Measurements from ENCODE around the gene SASH1.

SASH1 gene

DNA sequence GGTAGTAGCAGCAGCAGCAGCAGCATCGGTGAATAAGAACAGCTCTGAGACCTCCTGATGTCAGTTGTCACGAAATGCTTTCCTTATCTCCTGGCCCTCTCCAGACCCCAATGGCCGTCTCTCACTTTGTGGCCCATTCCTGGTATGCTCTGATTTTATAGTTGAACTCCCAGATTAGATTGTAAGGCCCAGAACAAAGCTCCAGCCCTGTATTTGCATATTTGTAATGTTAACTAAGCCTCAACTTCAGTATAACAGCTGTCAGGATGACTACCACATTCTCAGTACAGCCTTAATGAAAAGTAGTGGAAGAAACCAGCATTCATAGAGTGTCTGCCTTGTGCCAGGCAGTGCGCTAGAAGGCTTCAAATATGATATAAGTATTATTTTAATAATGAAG is 180.9 kb downstream of the SASH1 start:
- no peak for DNase-seq
- in situ Hi-C loops (cut with MboI; ENCODE audit: low pct_unique_long_range_greater_than_20kb, low sequenced_read_pairs): no loop called here

DNA sequence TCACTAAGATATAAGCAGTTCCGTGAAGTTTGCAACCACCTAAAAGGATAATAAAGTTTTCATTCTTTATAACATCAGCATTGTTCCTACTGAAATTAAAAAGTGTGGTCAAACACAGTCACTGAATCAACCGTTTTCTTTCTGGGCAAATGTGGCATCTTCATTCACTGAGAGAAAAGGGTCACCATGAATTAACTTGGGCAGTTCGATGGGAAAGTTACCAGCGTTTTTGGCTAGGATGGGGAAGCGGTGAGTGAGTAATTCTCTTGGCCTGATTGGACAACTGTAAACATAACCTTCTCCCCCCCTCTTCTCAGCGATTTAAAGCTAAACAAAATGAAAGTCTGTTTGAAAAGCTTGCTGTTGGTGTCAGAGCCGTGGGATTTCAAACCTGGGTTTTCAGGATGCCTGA is 181.8 kb downstream of the SASH1 start:
- DNase-seq: no peak
- in situ Hi-C loops (cut with MboI; ENCODE audit: low pct_unique_long_range_greater_than_20kb, low sequenced_read_pairs): no loop called here

DNA sequence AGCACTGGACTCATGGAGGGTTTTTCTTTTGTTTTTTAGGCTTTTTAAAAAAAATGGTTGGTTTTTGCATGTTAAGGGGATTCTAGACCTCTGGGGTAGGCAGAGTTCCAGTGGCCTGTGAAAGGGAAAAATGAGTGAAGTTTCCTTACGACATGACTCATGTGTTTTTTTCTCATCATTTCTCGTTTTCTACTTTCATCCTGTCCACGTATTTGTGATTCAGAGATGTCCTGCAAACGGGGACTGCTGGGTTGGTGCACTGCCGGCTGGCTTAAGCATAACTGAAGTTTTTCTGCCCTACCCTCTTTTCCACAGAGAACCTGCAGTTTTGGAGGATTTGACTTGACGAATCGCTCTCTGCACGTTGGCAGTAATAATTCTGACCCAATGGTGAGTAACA is 182.3 kb downstream of the SASH1 start:
- in situ Hi-C loops (cut with MboI; ENCODE audit: low pct_unique_long_range_greater_than_20kb, low sequenced_read_pairs): no loop called here
- DNase-seq: no peak

DNA sequence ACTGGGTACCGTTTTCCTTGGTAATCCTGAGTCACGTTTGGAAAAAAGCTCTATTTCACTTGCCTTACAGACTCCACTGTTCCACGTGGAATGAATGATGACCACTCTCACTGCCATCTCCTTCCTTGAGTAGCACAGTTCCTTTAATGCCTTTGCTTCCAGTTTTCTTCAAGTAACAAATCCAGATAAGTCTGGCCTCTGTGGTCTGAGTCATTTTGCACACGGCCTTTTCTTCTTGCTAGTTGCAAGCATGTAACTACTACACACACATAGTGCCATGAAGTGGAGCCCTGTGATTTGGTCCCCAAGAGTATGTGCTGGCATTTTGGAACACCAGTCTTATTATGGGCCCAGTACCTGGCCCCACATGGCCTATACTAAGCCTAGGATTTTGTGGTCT is 182.8 kb downstream of the SASH1 start:
- DNase-seq: no peak
- in situ Hi-C loops (cut with MboI; ENCODE audit: low pct_unique_long_range_greater_than_20kb, low sequenced_read_pairs): no loop called here

DNA sequence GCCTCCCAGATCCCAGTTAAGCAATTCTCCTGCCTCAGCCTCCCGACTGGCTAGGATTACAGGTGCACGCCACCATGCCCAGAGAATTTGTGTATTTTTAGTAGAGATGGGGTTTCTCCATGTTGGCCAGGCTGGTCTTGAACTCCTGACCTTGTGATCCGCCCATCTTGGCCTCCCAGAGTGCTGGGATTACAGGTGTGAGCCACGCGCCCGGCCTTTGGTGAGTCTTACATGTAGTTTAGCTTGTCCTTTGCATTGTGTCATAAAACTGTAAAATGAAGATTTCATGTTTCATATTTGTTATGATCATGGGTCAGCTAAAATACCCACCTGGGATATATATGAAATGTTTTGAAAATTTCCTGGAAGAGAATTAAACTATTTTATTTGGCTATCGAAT is 183.5 kb downstream of the SASH1 start:
- in situ Hi-C loops (cut with MboI; ENCODE audit: low pct_unique_long_range_greater_than_20kb, low sequenced_read_pairs): no loop called here

DNA sequence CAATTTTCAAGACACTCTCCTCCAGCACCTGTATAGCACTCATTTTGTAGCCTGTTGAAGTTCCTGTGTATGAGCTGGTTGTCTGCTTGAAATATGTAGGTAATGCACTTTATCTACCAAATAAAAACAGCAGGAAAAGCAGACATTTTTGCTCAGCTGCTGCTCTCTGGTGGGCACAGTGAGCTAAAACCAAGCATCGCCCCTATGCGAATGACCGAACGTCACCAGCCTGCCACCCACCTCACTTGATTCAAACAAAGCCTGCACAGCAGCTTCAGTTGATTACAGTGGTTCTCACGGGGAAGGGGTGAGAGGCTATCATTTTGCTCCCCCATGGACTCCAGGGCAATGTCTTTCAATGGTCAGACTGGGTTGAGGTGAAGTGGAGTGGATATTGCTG is 185.7 kb downstream of the SASH1 start:
- in situ Hi-C loops (cut with MboI; ENCODE audit: low pct_unique_long_range_greater_than_20kb, low sequenced_read_pairs): no loop called here
- no peak for DNase-seq

More for the DNA sequence above, 183.5 kb downstream of the SASH1 start:
- DNase-seq: no peak

DNA sequence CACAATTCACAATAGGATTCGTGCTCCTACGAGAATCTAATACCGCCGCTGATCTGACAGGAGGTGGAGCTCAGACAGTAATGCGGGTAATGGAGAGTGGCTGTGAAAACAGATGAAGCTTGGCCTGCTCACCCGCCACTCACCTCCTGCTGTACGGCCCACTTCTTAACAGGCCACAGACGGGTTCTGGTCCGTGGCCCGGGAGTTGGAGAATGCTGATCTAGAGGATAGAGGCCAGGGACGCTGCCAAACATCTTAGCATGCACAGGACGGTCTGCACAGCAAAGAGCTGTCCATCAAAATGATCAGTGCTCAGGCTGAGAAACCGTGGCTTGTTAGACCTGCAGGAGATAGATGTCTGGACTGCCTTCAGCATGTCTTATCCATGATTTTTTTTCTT is 186.4 kb downstream of the SASH1 start:
- DNase-seq: no peak
- in situ Hi-C loops (cut with MboI; ENCODE audit: low pct_unique_long_range_greater_than_20kb, low sequenced_read_pairs): no loop called here

DNA sequence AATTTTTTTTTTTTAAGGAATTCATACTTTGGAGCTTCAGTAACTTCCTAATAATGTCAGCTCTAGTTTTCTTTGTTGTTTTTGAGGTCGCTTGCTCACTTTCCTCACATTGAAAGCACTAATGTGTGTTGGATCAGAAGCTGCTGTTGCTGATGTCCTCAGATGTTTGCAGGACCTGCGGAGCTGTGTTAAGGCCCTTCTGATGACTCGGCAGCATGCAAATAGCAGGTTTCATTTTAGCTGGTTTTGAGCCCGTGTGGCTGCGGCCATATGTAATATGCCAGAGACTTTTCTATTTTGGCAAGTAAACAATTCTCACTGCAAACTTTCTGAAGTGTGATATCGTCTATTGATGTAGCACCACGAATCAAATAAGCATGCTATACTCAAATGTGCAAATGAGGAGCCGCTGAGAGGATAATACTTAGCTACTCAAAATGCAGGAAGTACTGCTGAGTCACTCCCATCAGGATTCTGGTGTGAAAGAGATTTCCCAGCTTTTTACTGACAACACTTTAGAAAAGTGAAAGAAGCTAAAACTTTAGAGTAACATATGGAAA is 187.8 kb downstream of the SASH1 start:
- in situ Hi-C loops (cut with MboI; ENCODE audit: low pct_unique_long_range_greater_than_20kb, low sequenced_read_pairs): no loop called here
- peak; percentile 39 for DNase-seq

DNA sequence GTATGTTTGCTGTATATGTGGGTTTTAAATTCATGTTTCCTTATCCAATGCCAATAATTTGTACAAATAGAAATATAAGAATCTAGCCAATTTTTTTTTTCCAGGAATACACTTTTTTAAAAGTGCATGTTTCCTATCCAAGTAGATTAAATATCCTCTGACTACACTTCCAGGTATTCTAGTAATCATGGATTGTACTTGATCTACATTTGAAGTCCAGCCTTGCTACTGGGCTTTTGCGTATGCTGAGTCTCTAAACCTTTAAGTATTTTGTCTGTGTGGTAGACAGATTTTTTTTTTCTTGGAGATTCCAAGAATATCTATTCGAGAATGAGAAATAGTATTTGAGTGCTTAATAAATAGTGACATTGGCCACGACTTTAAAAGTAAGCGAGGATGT is 188.3 kb downstream of the SASH1 start:
- in situ Hi-C loops (cut with MboI; ENCODE audit: low pct_unique_long_range_greater_than_20kb, low sequenced_read_pairs): no loop called here
- no peak for DNase-seq

DNA sequence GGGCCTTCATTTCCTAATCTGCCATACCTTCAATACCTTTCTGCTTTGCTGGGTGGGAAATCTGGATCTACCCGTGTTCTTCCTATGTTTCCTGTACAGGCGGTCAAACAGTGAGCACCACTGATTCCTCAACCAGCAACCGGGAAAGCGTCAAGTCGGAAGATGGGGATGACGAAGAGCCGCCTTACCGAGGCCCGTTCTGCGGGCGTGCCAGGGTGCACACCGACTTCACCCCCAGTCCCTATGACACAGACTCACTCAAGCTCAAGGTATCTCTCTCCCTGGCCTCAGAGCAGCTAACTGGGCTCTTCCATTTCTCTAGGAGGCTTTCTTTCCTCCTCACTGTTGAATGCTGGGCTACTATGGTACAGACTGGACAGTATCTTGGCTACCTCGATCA is 190.1 kb downstream of the SASH1 start:
- no peak for DNase-seq
- in situ Hi-C loops (cut with MboI; ENCODE audit: low pct_unique_long_range_greater_than_20kb, low sequenced_read_pairs): no loop called here

DNA sequence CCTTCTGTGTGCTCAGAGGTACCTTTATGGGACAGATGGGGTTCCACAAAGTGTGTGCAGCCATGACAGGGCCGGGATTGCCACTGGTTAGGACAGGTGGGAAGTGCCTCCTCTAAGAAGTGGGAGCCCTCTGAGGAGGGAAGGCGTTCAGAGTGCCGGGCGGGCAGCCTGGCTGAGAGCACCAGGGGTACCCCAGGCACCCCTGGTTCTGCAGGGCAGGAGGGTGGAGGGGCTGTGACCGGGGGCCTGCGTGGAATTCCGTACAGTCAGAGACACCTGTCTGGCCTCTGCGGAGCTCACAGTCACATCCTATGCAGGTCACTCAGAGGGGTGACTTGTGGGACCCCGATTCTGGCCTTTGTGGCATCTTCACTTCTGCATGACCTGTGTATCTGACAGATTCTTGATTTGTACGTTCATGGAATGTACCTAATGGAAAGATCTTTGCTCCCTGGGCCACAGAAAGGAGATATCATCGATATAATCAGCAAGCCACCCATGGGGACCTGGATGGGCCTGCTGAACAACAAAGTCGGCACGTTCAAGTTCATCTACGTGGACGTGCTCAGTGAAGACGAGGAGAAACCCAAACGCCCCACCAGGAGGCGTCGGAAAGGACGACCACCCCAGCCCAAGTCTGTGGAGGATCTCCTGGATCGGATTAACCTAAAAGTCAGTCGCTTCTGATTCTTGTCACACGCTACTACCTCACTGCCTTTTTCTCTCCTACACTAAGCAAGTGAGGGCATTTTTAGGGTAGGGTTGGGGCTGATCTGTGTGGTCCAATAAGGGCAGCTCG is 190.9 kb downstream of the SASH1 start:
- in situ Hi-C loops (cut with MboI; ENCODE audit: low pct_unique_long_range_greater_than_20kb, low sequenced_read_pairs): no loop called here

DNA sequence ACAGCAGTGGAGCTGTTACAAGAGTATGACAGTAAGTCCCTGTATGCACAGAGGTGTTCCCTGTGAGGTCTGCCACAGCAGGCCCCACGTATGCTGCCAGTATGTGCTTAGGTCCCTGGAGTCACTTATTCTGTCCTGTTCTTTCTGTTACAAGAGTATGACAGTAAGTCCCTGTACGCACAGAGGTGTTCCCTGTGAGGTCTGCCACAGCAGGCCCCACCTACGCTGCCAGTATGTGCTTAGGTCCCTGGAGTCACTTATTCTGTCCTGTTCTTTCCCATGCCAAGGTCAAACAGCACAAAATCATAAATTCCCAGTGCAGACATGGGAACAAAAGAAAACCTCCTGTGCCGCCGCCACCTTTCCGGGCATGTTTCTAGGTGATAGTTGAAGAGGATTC is 192.2 kb downstream of the SASH1 start:
- in situ Hi-C loops (cut with MboI; ENCODE audit: low pct_unique_long_range_greater_than_20kb, low sequenced_read_pairs): no loop called here
- DNase-seq: no peak

More for the DNA sequence above, 190.9 kb downstream of the SASH1 start:
- no peak for DNase-seq

DNA sequence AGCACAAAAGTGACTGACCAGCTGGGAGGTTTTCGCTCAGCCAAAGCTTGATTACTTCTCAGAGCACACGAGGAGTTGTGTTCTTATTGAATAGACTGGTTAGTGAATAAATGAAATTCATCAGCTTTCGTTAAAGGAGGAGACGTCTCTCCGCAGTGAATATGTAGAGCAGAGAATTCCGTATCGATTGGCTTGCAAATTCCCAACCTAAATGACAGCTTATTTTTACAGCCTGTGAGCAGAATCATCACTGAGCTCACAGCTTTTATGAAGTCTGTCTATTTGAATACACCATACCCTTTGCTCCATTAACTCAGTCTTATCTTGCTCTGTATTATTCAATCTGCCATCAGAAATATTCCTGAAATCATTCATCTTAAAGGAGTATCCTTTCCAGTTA is 192.7 kb downstream of the SASH1 start:
- no peak for DNase-seq
- in situ Hi-C loops (cut with MboI; ENCODE audit: low pct_unique_long_range_greater_than_20kb, low sequenced_read_pairs): no loop called here

DNA sequence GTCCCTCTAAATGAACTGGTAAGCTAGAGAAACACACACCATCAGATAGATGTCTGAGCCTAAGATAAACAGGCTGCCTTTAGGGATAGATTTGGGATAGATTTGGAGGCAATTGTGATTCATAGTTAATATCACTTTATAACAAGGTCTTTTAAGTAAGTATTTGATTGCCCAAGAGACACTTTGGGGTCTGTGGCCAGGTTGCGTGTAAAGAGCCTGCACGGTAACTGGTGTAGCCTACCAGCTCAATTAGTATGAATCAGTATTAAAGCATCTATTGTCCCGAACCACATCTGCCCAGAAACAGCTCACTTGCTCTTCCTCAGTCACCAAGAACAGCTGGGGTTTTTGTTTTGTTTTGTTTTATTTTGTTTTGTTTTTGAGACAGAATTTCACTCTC is 193.3 kb downstream of the SASH1 start:
- in situ Hi-C loops (cut with MboI; ENCODE audit: low pct_unique_long_range_greater_than_20kb, low sequenced_read_pairs): no loop called here
- no peak for DNase-seq

DNA sequence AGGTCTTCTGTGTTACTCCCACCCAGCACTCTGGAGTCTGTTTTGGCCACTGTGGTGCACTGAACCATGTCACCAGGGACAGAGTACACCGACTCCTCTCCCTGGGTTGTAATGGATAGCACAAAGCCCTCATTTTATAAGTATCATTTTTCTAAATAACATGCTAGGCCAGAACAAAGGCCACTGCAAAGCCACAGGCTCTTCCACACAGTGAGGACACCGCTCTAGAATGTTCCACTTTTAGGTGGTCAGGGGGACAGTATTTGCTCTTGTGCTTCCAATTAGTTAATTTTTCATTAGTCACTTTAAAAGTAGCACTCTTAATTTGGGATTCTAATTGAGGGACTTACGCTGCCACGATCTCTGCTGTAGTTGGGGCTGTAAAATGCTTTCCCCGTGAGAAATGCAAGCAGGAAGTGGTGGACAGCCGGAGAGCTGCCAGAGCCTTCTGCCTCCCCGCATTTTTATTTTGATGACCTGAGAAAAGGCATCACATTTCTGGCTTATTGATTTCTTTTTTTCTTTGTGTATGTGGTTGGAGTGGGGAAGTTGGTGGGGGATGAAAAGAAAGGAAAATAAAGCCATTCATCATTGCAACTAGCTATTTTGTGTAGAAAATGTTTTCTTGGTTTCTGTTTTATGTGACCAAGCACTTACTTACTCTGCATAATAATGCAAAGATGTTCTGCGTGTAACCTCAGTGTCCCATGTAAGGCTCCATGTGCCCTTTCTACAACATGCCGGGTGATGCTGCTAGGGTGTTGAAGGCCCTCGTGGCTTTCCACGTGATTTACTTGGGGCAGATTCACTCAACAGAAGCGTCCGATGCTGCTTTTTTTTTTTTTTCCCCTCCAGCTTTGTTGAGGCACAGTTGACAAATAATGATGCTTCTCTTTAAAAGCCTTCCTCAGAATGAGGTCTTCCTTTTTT is 195.9 kb downstream of the SASH1 start:
- DNase-seq: peak; percentile 30
- in situ Hi-C loops (cut with MboI; ENCODE audit: low pct_unique_long_range_greater_than_20kb, low sequenced_read_pairs): no loop called here

DNA sequence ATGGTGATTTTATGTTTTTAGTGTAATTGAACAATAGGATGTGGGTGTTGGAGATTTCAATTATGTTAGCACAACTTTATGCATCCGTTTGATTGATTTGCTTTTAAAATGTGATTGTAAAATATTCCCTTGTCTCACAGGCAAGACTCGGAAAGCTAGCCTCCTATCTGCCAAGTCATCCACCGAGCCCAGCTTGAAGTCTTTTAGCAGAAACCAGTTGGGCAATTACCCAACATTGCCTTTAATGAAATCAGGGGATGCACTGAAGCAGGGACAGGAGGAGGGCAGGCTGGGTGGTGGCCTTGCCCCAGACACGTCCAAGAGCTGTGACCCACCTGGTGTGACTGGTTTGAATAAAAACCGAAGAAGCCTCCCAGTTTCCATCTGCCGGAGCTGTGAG is 200.9 kb downstream of the SASH1 start:
- in situ Hi-C loops (cut with MboI; ENCODE audit: low pct_unique_long_range_greater_than_20kb, low sequenced_read_pairs): no loop called here
- DNase-seq: no peak

DNA sequence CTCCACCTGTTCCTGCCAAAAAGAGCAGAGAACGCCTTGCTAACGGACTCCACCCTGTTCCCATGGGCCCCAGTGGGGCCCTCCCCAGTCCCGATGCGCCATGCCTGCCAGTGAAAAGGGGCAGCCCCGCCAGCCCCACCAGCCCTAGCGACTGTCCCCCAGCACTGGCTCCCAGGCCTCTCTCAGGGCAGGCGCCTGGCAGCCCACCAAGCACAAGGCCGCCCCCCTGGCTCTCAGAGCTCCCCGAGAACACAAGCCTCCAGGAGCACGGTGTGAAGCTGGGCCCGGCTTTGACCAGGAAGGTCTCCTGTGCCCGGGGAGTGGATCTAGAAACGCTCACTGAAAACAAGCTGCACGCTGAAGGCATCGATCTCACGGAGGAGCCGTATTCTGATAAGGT is 201.8 kb downstream of the SASH1 start:
- DNase-seq: no peak
- in situ Hi-C loops (cut with MboI; ENCODE audit: low pct_unique_long_range_greater_than_20kb, low sequenced_read_pairs): no loop called here

DNA sequence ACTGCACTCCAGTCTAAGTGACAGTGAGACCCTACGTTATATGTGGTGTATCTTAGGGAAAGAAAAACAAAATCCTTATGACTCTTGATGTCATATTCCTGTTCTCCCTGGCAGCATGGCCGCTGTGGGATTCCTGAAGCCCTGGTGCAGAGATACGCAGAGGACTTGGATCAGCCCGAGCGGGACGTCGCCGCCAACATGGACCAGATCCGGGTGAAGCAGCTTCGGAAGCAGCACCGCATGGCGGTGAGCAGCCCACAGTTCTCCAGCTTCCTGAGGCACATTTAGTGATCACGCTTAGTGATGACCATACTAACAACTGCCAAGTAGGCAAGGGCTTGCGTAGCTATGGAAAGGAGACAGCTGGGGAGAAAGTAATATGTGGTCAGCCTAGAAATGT is 203.3 kb downstream of the SASH1 start:
- no peak for DNase-seq
- in situ Hi-C loops (cut with MboI; ENCODE audit: low pct_unique_long_range_greater_than_20kb, low sequenced_read_pairs): no loop called here

DNA sequence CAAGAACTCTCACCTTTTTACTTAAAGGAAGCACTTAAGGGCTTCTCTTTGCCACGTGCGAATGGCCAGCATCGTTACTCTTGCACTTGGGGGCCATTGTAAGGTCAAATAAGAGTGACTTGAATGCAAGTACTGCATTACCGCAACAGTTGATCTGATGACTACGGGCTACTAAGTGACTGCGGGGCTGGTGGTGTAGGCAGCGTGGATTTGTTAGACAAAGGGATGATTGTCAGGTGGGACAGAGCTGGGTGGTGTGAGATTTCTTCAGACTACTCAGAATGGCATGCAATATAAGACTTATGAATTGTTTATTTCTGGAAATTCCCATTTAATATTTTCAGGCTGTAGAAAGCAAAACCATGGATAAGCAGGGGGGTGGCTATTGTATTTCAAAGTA is 204.5 kb downstream of the SASH1 start:
- in situ Hi-C loops (cut with MboI; ENCODE audit: low pct_unique_long_range_greater_than_20kb, low sequenced_read_pairs): no loop called here
- DNase-seq: no peak

DNA sequence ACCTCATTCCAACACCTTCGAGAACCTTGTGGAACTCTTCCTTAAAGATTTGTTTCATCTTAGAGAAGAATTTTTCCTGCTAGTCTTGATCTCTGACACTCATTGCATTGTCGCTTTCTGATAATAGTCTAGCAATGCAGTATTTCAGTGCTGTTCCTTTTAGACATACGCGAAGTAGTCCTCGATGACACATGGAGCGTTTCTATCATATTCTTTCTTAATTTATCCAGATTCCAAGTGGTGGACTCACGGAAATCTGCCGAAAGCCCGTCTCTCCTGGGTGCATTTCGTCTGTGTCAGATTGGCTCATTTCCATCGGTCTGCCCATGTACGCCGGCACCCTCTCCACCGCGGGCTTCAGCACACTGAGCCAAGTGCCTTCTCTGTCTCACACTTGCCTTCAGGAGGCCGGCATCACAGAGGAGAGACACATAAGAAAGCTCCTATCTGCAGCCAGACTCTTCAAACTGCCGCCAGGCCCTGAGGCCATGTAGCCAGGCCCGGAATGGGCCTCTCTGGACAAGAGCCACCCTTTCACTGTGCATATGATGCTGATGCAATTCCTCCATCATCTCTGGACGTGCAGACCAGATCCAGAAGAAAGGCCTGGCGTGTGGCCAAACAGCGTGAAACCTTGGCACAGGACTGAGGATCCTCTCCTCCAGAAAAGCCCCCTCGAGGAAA is 205.6 kb downstream of the SASH1 start:
- DNase-seq: no peak
- in situ Hi-C loops (cut with MboI; ENCODE audit: low pct_unique_long_range_greater_than_20kb, low sequenced_read_pairs): no loop called here
